ENCODE data around the gene P2RX3.
"Not testable (repeated sequence)": the region's sequence is repeated elsewhere in the genome, so short reads cannot be mapped to it uniquely, and the experiment has no call there.

The P2RX3 gene

GRCh38 chr11:57327721-57328120, 10.4 kb upstream of the P2RX3 start:
- Mint-ChIP-seq H3K9me3 (no peaks in the 10 kb centered on the region), H3K4me3 (no peak overlapping the region), H3K27me3 (ENCODE audit: low read depth) (no peaks in the 10 kb centered on the region), H3K4me1 (ENCODE audit: low read depth) (peaks cover 46% of the 10 kb centered on the region), H3K36me3 (ENCODE audit: low read depth) (peaks cover 61% of the 10 kb centered on the region), H3K27ac (peak overlapping the region; percentile 32)

- H3K4me3 Mint-ChIP-seq: no peak overlapping the region
- no peak overlapping the region for H3K27ac Mint-ChIP-seq
- H3K4me1 Mint-ChIP-seq (ENCODE audit: low read depth): peaks cover 45% of the 10 kb centered on the region
- no peaks in the 10 kb centered on the region for H3K9me3 Mint-ChIP-seq
- H3K27me3 Mint-ChIP-seq (ENCODE audit: low read depth): no peaks in the 10 kb centered on the region
- peaks cover 68% of the 10 kb centered on the region for H3K36me3 Mint-ChIP-seq (ENCODE audit: low read depth)
These were observed 8.1 kb upstream of the P2RX3 start for GRCh38 chr11:57330029-57330428.

GRCh38 chr11:57331720-57332119, 6.4 kb upstream of the P2RX3 start:
- no peaks in the 10 kb centered on the region for H3K9me3 Mint-ChIP-seq
- H3K36me3 Mint-ChIP-seq (ENCODE audit: low read depth): peaks cover 58% of the 10 kb centered on the region
- no peaks in the 10 kb centered on the region for H3K27me3 Mint-ChIP-seq (ENCODE audit: low read depth)
- H3K4me1 Mint-ChIP-seq (ENCODE audit: low read depth): peaks cover 39% of the 10 kb centered on the region
- no peak overlapping the region for H3K27ac Mint-ChIP-seq
- no peak overlapping the region for H3K4me3 Mint-ChIP-seq

GRCh38 chr11:57332694-57333440, 5.3 kb upstream of the P2RX3 start:
- H3K4me1 Mint-ChIP-seq (ENCODE audit: low read depth): peaks cover 31% of the 10 kb centered on the region
- H3K27ac Mint-ChIP-seq: no peak overlapping the region
- no peak overlapping the region for H3K4me3 Mint-ChIP-seq
- H3K27me3 Mint-ChIP-seq (ENCODE audit: low read depth): no peaks in the 10 kb centered on the region
- H3K9me3 Mint-ChIP-seq: no peaks in the 10 kb centered on the region
- peaks cover 47% of the 10 kb centered on the region for H3K36me3 Mint-ChIP-seq (ENCODE audit: low read depth)

- Mint-ChIP-seq H3K27ac (peak overlapping the region; percentile 87), H3K27me3 (ENCODE audit: low read depth) (no peaks in the 10 kb centered on the region)
These were observed 3.2 kb upstream of the P2RX3 start for GRCh38 chr11:57335023-57335342.

GRCh38 chr11:57335343-57336110, 2.6 kb upstream of the P2RX3 start, which contains the start of gene SSRP1:
SSRP1 (minus strand) TSS chr11:57335892; CDS start chr11:57335121, 771 bp downstream.
- peak within 1 kb of the TSS; percentile 98 for H3K27ac Mint-ChIP-seq
- H3K36me3 Mint-ChIP-seq (ENCODE audit: low read depth): peaks cover 25% of the 10 kb centered on the region
- no peaks in the 10 kb centered on the region for H3K9me3 Mint-ChIP-seq
- peaks cover 26% of the 10 kb centered on the region for H3K4me1 Mint-ChIP-seq (ENCODE audit: low read depth)
- H3K4me3 Mint-ChIP-seq: peak within 1 kb of the TSS; percentile 97
- peaks cover 2% of the 10 kb centered on the region for H3K27me3 Mint-ChIP-seq (ENCODE audit: low read depth)

More at GRCh38 chr11:57335023-57335342, 3.2 kb upstream of the P2RX3 start:
- Mint-ChIP-seq H3K4me3 (peak overlapping the region; percentile 97), H3K4me1 (ENCODE audit: low read depth) (peaks cover 29% of the 10 kb centered on the region), H3K36me3 (ENCODE audit: low read depth) (peaks cover 31% of the 10 kb centered on the region), H3K9me3 (no peaks in the 10 kb centered on the region)

GRCh38 chr11:57336111-57336666, 2.0 kb upstream of the P2RX3 start:
- Mint-ChIP-seq H3K27ac (peak overlapping the region; percentile 98), H3K4me1 (ENCODE audit: low read depth) (peaks cover 28% of the 10 kb centered on the region), H3K36me3 (ENCODE audit: low read depth) (peaks cover 19% of the 10 kb centered on the region), H3K4me3 (peak overlapping the region; percentile 97), H3K9me3 (no peaks in the 10 kb centered on the region), H3K27me3 (ENCODE audit: low read depth) (peaks cover 6% of the 10 kb centered on the region)

GRCh38 chr11:57336856-57337255, 1.3 kb upstream of the P2RX3 start:
- H3K27me3 Mint-ChIP-seq (ENCODE audit: low read depth); H3K4me3 Mint-ChIP-seq: not testable (repeated sequence)
- peak overlapping the region; percentile 98 for H3K27ac Mint-ChIP-seq

GRCh38 chr11:57339328-57339727, 1.2 kb downstream of the P2RX3 start:
- Mint-ChIP-seq H3K36me3 (ENCODE audit: low read depth) (peaks cover 3% of the 10 kb centered on the region), H3K4me1 (ENCODE audit: low read depth) (peaks cover 19% of the 10 kb centered on the region), H3K27ac (no peak overlapping the region), H3K4me3 (no peak overlapping the region), H3K27me3 (ENCODE audit: low read depth) (peaks cover 6% of the 10 kb centered on the region), H3K9me3 (no peaks in the 10 kb centered on the region)

More at GRCh38 chr11:57336856-57337255, 1.3 kb upstream of the P2RX3 start:
- peaks cover 28% of the 10 kb centered on the region for H3K4me1 Mint-ChIP-seq (ENCODE audit: low read depth)
- peaks cover 13% of the 10 kb centered on the region for H3K36me3 Mint-ChIP-seq (ENCODE audit: low read depth)
- H3K9me3 Mint-ChIP-seq: not testable (repeated sequence)

- H3K4me3 Mint-ChIP-seq: no peak overlapping the region
- no peak overlapping the region for H3K27ac Mint-ChIP-seq
- H3K36me3 Mint-ChIP-seq (ENCODE audit: low read depth): no peaks in the 10 kb centered on the region
- peaks cover 6% of the 10 kb centered on the region for H3K27me3 Mint-ChIP-seq (ENCODE audit: low read depth)
- H3K4me1 Mint-ChIP-seq (ENCODE audit: low read depth): peaks cover 11% of the 10 kb centered on the region
- no peaks in the 10 kb centered on the region for H3K9me3 Mint-ChIP-seq
These were observed 2.0 kb downstream of the P2RX3 start for GRCh38 chr11:57340039-57340615.

GRCh38 chr11:57341250-57341808, 3.2 kb downstream of the P2RX3 start:
- H3K36me3 Mint-ChIP-seq (ENCODE audit: low read depth): no peaks in the 10 kb centered on the region
- peaks cover 6% of the 10 kb centered on the region for H3K27me3 Mint-ChIP-seq (ENCODE audit: low read depth)
- no peaks in the 10 kb centered on the region for H3K9me3 Mint-ChIP-seq
- H3K4me3 Mint-ChIP-seq: no peak overlapping the region
- no peak overlapping the region for H3K27ac Mint-ChIP-seq
- peaks cover 7% of the 10 kb centered on the region for H3K4me1 Mint-ChIP-seq (ENCODE audit: low read depth)

GRCh38 chr11:57342702-57343101, 4.5 kb downstream of the P2RX3 start:
- Mint-ChIP-seq H3K27ac (no peak overlapping the region), H3K27me3 (ENCODE audit: low read depth) (peaks cover 6% of the 10 kb centered on the region), H3K4me3 (no peak overlapping the region), H3K4me1 (ENCODE audit: low read depth) (peaks cover 3% of the 10 kb centered on the region), H3K9me3 (no peaks in the 10 kb centered on the region), H3K36me3 (ENCODE audit: low read depth) (no peaks in the 10 kb centered on the region)

- H3K36me3 Mint-ChIP-seq (ENCODE audit: low read depth): no peaks in the 10 kb centered on the region
- peaks cover 3% of the 10 kb centered on the region for H3K4me1 Mint-ChIP-seq (ENCODE audit: low read depth)
- peaks cover 6% of the 10 kb centered on the region for H3K27me3 Mint-ChIP-seq (ENCODE audit: low read depth)
- H3K4me3 Mint-ChIP-seq: no peak overlapping the region
- H3K27ac Mint-ChIP-seq: no peak overlapping the region
- H3K9me3 Mint-ChIP-seq: no peaks in the 10 kb centered on the region
These were observed 5.7 kb downstream of the P2RX3 start for GRCh38 chr11:57343825-57344224.

GRCh38 chr11:57344826-57345225, 6.7 kb downstream of the P2RX3 start:
- Mint-ChIP-seq H3K9me3 (no peaks in the 10 kb centered on the region), H3K36me3 (ENCODE audit: low read depth) (no peaks in the 10 kb centered on the region), H3K27ac (no peak overlapping the region), H3K27me3 (ENCODE audit: low read depth) (peaks cover 6% of the 10 kb centered on the region), H3K4me3 (no peak overlapping the region), H3K4me1 (ENCODE audit: low read depth) (peaks cover 3% of the 10 kb centered on the region)

Data from T-helper 1 cell treated with Interleukin-12 subunit alpha and Interleukin-12 subunit beta and Interleukin-4 antibody, amounts not matched to agents 30 μg/mL and 1 μg/mL, for 36 hours (primary cell).